Kidney (tissue), 14 donors: Measurements from ENCODE around the gene IFT27. TPM values are rescaled to one million over a fixed set of nuclear protein-coding genes. Genes with fewer than 3 reads are reported as not detected.
"Not testable (repeated sequence)": the region's sequence is repeated elsewhere in the genome, so short reads cannot be mapped to it uniquely, and the experiment has no call there.

Source experiments
- DNase-seq, 5 donors: peaks; one replicate each; pipeline ENCODE4 v3.0.0-alpha.2; 2013 to 2020
- FAIRE-seq: peaks from 2 replicates; lab custom pipeline; 2012; peaks lifted over from hg19 to GRCh38; lab: Jason Lieb, UNC
- H3K27ac ChIP-seq, 2 donors: one replicate each; pipeline ENCODE4 v1.7.0; 2013; ENCODE audit warnings: low read depth in 2 of 2, low read length in 2 of 2, inconsistent platforms in 1 of 2
- H3K27me3 ChIP-seq: one replicate; pipeline ENCODE4 v1.7.1; 2013; ENCODE audit warnings: low read length, inconsistent platforms; ENCODE audit not compliant: control insufficient read depth, insufficient read depth
- H3K36me3 ChIP-seq, 3 donors: one replicate each; pipeline versions ENCODE4 v1.7.0 to v1.7.1; 2013; ENCODE audit warnings: low read length in 3 of 3, control low read depth in 1 of 3, inconsistent platforms in 1 of 3; ENCODE audit not compliant: insufficient read depth in 3 of 3, control insufficient read depth in 2 of 3
- H3K4me1 ChIP-seq, 3 donors: one replicate each; pipeline versions ENCODE4 v1.7.0 to v1.7.1; 2013; ENCODE audit warnings: low read length in 3 of 3, inconsistent platforms in 1 of 3, low read depth in 1 of 3; ENCODE audit not compliant: control insufficient read depth in 2 of 3, insufficient read depth in 2 of 3
- H3K4me3 ChIP-seq, 3 donors: one replicate each; pipeline versions ENCODE4 v1.7.0 to v1.8.1; 2013; ENCODE audit warnings: low read length in 3 of 3, control low read depth in 1 of 3, inconsistent platforms in 1 of 3
- H3K9ac ChIP-seq, 3 donors: one replicate each; pipeline versions ENCODE4 v1.7.0 to v1.7.1; 2013; ENCODE audit warnings: low read length in 3 of 3, control low read depth in 1 of 3, inconsistent platforms in 1 of 3
- H3K9me3 ChIP-seq, 3 donors: one replicate each; pipeline versions ENCODE4 v1.7.0 to v1.7.1; 2013; ENCODE audit warnings: low read length in 3 of 3, control low read depth in 1 of 3, inconsistent platforms in 1 of 3; ENCODE audit not compliant: control insufficient read depth in 2 of 3, insufficient read depth in 1 of 3
- CTCF ChIP-seq: IDR thresholded peaks from 3 replicates; pipeline ENCODE4 v1.5.1; 2012; ENCODE audit warnings: mild to moderate bottlenecking, moderate library complexity, borderline replicate concordance; ENCODE audit not compliant: insufficient read depth; ENCODE audit errors: extremely low read depth
- intact Hi-C: fragments of 100-400 bp; cut with DNase I; formaldehyde crosslinking; loops from one replicate; pipeline ENCODE4 v1.11.1; 2022
- polyA plus RNA-seq: library from polyadenylated mRNA; stranded (reverse); fragments of 350-450 nt; fragmentation: Illumina TruSeq; extraction: RNeasy Lipid Tissue Mini Kit (QIAGEN cat#74804); gene quantifications from one replicate; pipeline ENCODE4 v1.2.3, GENCODE V29; 2014; ENCODE audit warnings: low read depth, low replicate concordance; ENCODE audit not compliant: insufficient read depth
- total RNA-seq: library from RNA; stranded (reverse); fragmentation: NEBNext Ultra II Directional; extraction: Animal tissue kit (Norgen Biotek cat#: 25700); gene quantifications from one replicate; pipeline ENCODE4 v1.2.1, GENCODE V29; 2021
- donor health status: control.
- donor health status: control.
- donor health status: control.
- donor health status: control.
- donor health status: control.
- donor health status: DM: yes; HTN: yes; CAD: no.
- donor health status: Normal renal cell carcinoma (clear cell type).

The IFT27 gene
- total and polyA plus RNA-seq, 2 donors from 2014 or later, result 33.1 to 52.7 TPM

GRCh38 chr22:36731916-36732315 lies 44.0 kb downstream of the IFT27 start:
- intact Hi-C loops, result no loop called here

DNA sequence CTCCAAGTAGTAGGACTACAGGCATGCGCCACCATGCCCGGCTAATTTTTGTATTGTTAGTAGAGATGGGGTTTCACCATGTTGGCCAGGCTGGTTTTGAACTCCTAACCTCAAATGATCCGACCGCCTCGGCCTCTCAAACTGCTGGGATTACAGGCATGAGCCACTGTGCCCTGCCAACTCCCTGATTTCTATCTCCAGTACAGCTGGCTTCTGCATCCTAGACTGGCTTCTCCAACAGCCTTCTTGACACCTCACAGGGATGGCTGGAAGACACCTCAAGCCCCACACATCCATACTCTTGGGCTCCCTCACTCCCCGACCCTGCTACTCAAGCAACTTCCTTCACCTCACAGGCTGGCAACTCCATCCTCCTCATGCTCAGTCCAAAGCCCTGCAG lies 44.6 kb downstream of the IFT27 start:
- H3K36me3 ChIP-seq, H3K4me3 ChIP-seq, H3K27me3 ChIP-seq, intact Hi-C loops, DNase-seq, H3K9ac ChIP-seq, FAIRE-seq, H3K9me3 ChIP-seq, H3K4me1 ChIP-seq, H3K27ac ChIP-seq: not testable (repeated sequence)

More at GRCh38 chr22:36731916-36732315, 44.0 kb downstream of the IFT27 start:
- H3K27me3 ChIP-seq, result peaks cover 2% of the 10 kb centered on the region
- no peak for FAIRE-seq
- no peak for TF ChIP-seq CTCF
- H3K9ac ChIP-seq, result no peak overlapping the region
- no peaks in the 10 kb centered on the region for H3K9me3 ChIP-seq
- H3K27ac ChIP-seq, result no peak overlapping the region
- no peak for DNase-seq
- no peaks in the 10 kb centered on the region for H3K36me3 ChIP-seq
- no peaks in the 10 kb centered on the region for H3K4me1 ChIP-seq
- no peak overlapping the region for H3K4me3 ChIP-seq

GRCh38 chr22:36730176-36730858 lies 45.6 kb downstream of the IFT27 start:
- Histone ChIP-seq H3K4me3 (no peak overlapping the region), H3K4me1 (no peaks in the 10 kb centered on the region), H3K27me3 (peaks cover 2% of the 10 kb centered on the region), H3K9ac (no peak overlapping the region), H3K9me3 (no peaks in the 10 kb centered on the region), H3K27ac (no peak overlapping the region), H3K36me3 (no peaks in the 10 kb centered on the region)
- no peak for TF ChIP-seq CTCF
- FAIRE-seq, result no peak
- DNase-seq, result no peak
- intact Hi-C loops, result no loop called here

- H3K9ac ChIP-seq, result no peak overlapping the region
- H3K36me3 ChIP-seq, result no peaks in the 10 kb centered on the region
- DNase-seq, result no peak
- H3K4me1 ChIP-seq, result no peaks in the 10 kb centered on the region
- no peak overlapping the region for H3K27ac ChIP-seq
- intact Hi-C loops, result no loop called here
- no peak for TF ChIP-seq CTCF
- FAIRE-seq, result no peak
- H3K9me3 ChIP-seq, result no peaks in the 10 kb centered on the region
- H3K27me3 ChIP-seq, result peaks cover 2% of the 10 kb centered on the region
- H3K4me3 ChIP-seq, result no peak overlapping the region
Measured at GRCh38 chr22:36729321-36729720, 46.6 kb downstream of the IFT27 start.
